ENCODE measurements around the gene PGRMC2.

PGRMC2 gene

DNA sequence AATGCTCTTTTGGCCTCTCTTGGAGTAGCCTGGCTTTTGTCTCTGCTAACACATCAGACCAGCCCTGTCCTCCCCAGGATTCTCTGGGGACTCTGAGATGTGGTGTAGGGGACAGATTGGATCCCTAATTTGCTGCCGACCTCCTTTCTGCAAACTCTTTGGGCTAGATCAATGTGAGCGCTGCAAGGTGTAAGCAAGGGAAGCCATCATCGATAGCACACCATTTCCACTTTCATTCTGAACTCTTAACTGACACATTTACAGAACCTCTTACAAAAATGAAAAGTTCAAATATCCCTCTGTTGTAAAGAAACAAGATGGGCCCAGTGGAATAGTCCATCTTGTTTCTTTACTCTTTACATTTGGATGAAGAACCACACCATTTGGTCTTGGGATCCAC is 46.6 kb downstream of the PGRMC2 start:
- H3K9ac ChIP-seq (ENCODE audit: low read length): no peak overlapping the region
- H4K20me1 ChIP-seq (ENCODE audit: insufficient read depth, low read length): no peaks in the 10 kb centered on the region
- no peak overlapping the region for H3K27ac ChIP-seq (ENCODE audit: low read length)
- no peak overlapping the region for H3K4me2 ChIP-seq (ENCODE audit: low read length)
- no peaks in the 10 kb centered on the region for H3K4me1 ChIP-seq (ENCODE audit: low read length)
- H3K27me3 ChIP-seq (ENCODE audit: low read depth, low read length): no peaks in the 10 kb centered on the region
- no peaks in the 10 kb centered on the region for H3K79me2 ChIP-seq (ENCODE audit: low read length)
- H3K4me3 ChIP-seq (ENCODE audit: low read length): no peak overlapping the region
- TF ChIP-seq EZH2phosphoT487 (IDR thresholded peaks at IDR 0.05; ENCODE audit: low read depth): no peak
- TF ChIP-seq, protein P1, sequence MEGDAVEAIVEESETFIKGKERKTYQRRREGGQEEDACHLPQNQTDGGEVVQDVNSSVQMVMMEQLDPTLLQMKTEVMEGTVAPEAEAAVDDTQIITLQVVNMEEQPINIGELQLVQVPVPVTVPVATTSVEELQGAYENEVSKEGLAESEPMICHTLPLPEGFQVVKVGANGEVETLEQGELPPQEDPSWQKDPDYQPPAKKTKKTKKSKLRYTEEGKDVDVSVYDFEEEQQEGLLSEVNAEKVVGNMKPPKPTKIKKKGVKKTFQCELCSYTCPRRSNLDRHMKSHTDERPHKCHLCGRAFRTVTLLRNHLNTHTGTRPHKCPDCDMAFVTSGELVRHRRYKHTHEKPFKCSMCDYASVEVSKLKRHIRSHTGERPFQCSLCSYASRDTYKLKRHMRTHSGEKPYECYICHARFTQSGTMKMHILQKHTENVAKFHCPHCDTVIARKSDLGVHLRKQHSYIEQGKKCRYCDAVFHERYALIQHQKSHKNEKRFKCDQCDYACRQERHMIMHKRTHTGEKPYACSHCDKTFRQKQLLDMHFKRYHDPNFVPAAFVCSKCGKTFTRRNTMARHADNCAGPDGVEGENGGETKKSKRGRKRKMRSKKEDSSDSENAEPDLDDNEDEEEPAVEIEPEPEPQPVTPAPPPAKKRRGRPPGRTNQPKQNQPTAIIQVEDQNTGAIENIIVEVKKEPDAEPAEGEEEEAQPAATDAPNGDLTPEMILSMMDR (IDR thresholded peaks at IDR 0.05; ENCODE audit: low read depth, low read length): no peak
- no peaks in the 10 kb centered on the region for H3K36me3 ChIP-seq (replicated peaks; ENCODE audit: low read depth, low read length)
- no peaks in the 10 kb centered on the region for H3K9me3 ChIP-seq (ENCODE audit: insufficient read depth, low read length)
- H2AFZ ChIP-seq (ENCODE audit: low read depth, low read length): no peak overlapping the region

DNA sequence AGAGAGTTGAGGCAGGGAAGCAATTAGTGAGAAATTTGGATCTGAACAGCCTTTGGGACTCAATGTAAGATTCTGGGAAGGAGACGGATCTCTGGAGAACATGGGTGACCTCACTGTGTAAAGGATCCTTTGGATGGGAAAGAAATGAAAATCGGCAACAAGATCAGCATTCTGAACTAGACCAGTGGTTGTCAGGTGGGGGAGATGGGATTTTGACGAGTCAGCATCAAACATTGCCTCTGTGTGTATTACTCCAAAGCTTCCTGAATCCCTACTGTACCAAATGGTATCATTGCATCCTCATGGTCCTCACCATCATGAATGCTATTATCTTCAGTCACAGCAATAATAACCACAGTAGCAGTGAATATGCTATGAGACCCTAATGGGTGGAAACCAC is 52.8 kb downstream of the PGRMC2 start:
- H3K9ac ChIP-seq (ENCODE audit: low read length): no peak overlapping the region
- H3K9me3 ChIP-seq (ENCODE audit: insufficient read depth, low read length): no peaks in the 10 kb centered on the region
- no peaks in the 10 kb centered on the region for H4K20me1 ChIP-seq (ENCODE audit: insufficient read depth, low read length)
- no peak overlapping the region for H3K4me2 ChIP-seq (ENCODE audit: low read length)
- TF ChIP-seq EZH2phosphoT487 (IDR thresholded peaks at IDR 0.05; ENCODE audit: low read depth): no peak
- TF ChIP-seq, protein P1 (IDR thresholded peaks at IDR 0.05; ENCODE audit: low read depth, low read length): no peak
- H3K4me1 ChIP-seq (ENCODE audit: low read length): no peaks in the 10 kb centered on the region
- no peaks in the 10 kb centered on the region for H3K79me2 ChIP-seq (ENCODE audit: low read length)
- no peak overlapping the region for H2AFZ ChIP-seq (ENCODE audit: low read depth, low read length)
- H3K27ac ChIP-seq (ENCODE audit: low read length): no peak overlapping the region
- no peaks in the 10 kb centered on the region for H3K36me3 ChIP-seq (replicated peaks; ENCODE audit: low read depth, low read length)
- H3K27me3 ChIP-seq (ENCODE audit: low read depth, low read length): no peaks in the 10 kb centered on the region
- no peak overlapping the region for H3K4me3 ChIP-seq (ENCODE audit: low read length)

DNA sequence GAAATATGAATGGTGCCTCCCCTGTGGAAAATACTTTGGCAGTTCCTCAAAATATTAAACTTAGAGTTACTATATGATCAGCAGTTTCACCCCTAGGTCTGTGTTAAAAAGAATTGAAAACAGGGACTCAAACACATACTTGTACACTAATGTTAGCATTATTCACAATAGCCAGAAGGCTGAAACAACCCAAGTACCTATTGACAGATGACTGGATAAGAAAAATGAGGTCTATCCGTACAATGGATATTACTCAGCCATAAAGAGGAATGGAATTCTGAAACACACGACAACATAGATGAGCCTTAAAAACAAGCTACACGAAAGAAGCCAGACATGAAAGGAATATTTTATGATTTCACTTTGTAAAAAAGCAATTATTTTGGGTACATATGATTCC is 54.9 kb downstream of the PGRMC2 start:
- Histone ChIP-seq H2AFZ (ENCODE audit: low read depth, low read length) (no peak overlapping the region), H3K4me1 (ENCODE audit: low read length) (no peaks in the 10 kb centered on the region)

DNA sequence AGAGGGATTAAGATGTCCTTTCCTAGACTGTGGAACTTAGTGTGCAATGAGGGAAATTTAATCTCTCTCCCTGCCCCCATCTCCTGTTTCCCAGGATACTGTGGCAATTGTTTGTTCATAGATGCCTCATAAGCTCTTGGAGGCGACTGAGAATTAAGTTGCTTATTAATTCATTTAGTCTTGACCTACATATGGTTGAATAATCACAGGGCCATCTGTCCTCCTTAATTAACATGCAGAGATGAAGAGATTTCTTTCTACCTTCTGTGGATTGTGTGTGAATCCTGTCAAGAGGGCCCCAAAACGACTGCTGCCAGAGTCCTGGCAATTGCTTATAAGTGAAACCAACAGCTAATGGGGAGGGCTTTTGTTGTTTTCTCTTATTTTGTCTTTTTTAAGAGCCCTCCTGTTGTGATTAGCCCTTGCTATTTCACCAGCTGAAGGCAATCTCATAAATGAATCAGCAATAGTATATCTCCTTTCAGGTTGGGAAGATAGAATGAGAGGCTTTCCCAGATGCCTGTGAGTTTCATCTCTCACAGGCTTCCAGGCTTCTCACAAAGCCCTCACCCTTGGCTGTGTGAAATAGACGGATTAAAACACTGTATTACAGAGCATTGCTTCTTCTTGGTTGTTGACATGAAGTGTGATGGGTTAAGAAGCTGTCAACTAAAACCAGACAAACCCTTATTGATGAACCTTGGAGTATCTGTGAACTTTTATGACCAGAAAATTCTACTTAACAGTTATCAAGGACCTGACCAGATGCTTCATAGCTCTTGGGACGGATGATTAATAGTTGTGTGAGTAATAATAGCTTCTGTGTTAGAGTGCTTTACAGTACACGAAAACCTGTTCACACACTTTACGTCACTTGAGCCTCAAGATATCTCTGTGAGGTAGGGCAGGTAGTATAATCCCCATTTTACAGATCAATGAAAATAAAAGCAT is 58.5 kb downstream of the PGRMC2 start:
- Histone ChIP-seq H3K4me3 (ENCODE audit: low read length) (no peak overlapping the region), H3K79me2 (ENCODE audit: low read length) (no peaks in the 10 kb centered on the region), H4K20me1 (ENCODE audit: insufficient read depth, low read length) (no peaks in the 10 kb centered on the region), H3K27ac (ENCODE audit: low read length) (no peak overlapping the region), H3K27me3 (ENCODE audit: low read depth, low read length) (no peaks in the 10 kb centered on the region), H3K4me2 (ENCODE audit: low read length) (no peak overlapping the region), H2AFZ (ENCODE audit: low read depth, low read length) (no peak overlapping the region), H3K9ac (ENCODE audit: low read length) (no peak overlapping the region), H3K9me3 (ENCODE audit: insufficient read depth, low read length) (no peaks in the 10 kb centered on the region), H3K4me1 (ENCODE audit: low read length) (no peaks in the 10 kb centered on the region), H3K36me3 (replicated peaks; ENCODE audit: low read depth, low read length) (no peaks in the 10 kb centered on the region)
- TF ChIP-seq, protein P1 (IDR thresholded peaks at IDR 0.05; ENCODE audit: low read depth, low read length): no peak
- TF ChIP-seq EZH2phosphoT487 (IDR thresholded peaks at IDR 0.05; ENCODE audit: low read depth): no peak

More for the DNA sequence above, 54.9 kb downstream of the PGRMC2 start:
- no peaks in the 10 kb centered on the region for H4K20me1 ChIP-seq (ENCODE audit: insufficient read depth, low read length)
- no peak overlapping the region for H3K4me2 ChIP-seq (ENCODE audit: low read length)
- H3K79me2 ChIP-seq (ENCODE audit: low read length): no peaks in the 10 kb centered on the region
- H3K27ac ChIP-seq (ENCODE audit: low read length): no peak overlapping the region
- H3K27me3 ChIP-seq (ENCODE audit: low read depth, low read length): no peaks in the 10 kb centered on the region
- no peaks in the 10 kb centered on the region for H3K36me3 ChIP-seq (replicated peaks; ENCODE audit: low read depth, low read length)
- H3K9ac ChIP-seq (ENCODE audit: low read length): no peak overlapping the region
- TF ChIP-seq, protein P1 (IDR thresholded peaks at IDR 0.05; ENCODE audit: low read depth, low read length): no peak
- H3K9me3 ChIP-seq (ENCODE audit: insufficient read depth, low read length): no peaks in the 10 kb centered on the region
- H3K4me3 ChIP-seq (ENCODE audit: low read length): no peak overlapping the region

Measured in OCI-LY3 (cell line).